Measurements from ENCODE around the gene GNAO1. TPM values are rescaled to one million over a fixed set of nuclear protein-coding genes. Genes with fewer than 3 reads are reported as not detected.
A peak's percentile ranks its signal among the peaks of the same experiment; 100 is the strongest.

Gene GNAO1
- total and polyA plus RNA-seq, 2 of the 13 experiments (the other 11 are each of a cell fraction or from before 2014, with no cell fraction given): not detected

DNA sequence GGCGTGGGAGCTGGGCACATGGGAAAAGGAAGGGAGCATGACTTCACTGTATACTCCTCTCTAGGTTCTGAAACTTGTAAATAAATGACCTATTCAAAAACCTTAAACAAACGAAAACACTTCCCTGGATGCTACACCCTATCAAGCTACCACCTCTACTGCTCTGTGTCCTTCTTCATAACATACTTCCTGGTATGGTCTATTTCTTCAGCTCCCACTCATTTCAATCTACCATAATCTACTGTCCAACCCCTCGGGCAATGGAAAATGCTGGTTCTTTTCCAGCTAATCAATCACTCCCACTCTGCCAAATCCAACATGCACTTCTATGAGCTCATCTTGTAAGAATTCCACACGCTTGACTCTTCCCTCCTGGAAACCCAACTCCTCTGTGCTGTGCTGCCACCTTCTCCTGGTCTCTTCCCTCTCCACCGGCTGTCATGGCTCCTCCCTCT, 191.6 kb downstream of the GNAO1 start (continued):
- no peak for TF ChIP-seq ARNT2 (CRISPR knock-in tag; IDR thresholded peaks at IDR 0.05; ENCODE audit: low read depth)
- TF ChIP-seq, protein P1, sequence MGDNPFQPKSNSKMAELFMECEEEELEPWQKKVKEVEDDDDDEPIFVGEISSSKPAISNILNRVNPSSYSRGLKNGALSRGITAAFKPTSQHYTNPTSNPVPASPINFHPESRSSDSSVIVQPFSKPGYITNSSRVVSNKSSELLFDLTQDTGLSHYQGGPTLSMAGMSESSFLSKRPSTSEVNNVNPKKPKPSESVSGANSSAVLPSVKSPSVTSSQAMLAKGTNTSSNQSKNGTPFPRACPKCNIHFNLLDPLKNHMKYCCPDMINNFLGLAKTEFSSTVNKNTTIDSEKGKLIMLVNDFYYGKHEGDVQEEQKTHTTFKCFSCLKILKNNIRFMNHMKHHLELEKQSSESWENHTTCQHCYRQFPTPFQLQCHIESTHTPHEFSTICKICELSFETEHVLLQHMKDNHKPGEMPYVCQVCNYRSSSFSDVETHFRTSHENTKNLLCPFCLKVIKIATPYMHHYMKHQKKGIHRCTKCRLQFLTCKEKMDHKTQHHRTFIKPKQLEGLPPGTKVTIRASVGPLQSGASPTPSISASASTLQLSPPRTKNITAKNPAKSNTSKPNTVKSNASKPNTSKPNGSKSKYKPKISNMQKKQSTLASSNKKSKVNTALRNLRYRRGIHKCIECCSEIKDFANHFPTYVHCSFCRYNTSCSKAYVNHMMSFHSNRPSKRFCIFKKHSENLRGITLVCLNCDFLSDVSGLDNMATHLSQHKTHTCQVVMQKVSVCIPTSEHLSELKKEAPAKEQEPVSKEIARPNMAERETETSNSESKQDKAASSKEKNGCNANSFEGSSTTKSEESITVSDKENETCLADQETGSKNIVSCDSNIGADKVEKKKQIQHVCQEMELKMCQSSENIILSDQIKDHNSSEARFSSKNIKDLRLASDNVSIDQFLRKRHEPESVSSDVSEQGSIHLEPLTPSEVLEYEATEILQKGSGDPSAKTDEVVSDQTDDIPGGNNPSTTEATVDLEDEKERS (CRISPR knock-in tag; IDR thresholded peaks at IDR 0.05): no peak
- no peak for TF ChIP-seq NR2C2 (CRISPR knock-in tag; IDR thresholded peaks at IDR 0.05; ENCODE audit: borderline replicate concordance)
- TF ChIP-seq, protein P2, sequence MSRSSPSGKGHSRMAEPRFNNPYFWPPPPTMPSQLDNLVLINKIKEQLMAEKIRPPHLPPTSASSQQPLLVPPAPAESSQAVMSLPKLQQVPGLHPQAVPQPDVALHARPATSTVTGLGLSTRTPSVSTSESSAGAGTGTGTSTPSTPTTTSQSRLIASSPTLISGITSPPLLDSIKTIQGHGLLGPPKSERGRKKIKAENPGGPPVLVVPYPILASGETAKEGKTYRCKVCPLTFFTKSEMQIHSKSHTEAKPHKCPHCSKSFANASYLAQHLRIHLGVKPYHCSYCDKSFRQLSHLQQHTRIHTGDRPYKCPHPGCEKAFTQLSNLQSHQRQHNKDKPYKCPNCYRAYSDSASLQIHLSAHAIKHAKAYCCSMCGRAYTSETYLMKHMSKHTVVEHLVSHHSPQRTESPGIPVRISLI (CRISPR knock-in tag; IDR thresholded peaks at IDR 0.05; ENCODE audit: borderline replicate concordance): no peak
- no peak for TF ChIP-seq TBP (CRISPR knock-in tag; IDR thresholded peaks at IDR 0.05)
- peak; percentile 35; the same call in 1 of the 2 replicates for TF ChIP-seq FOSL2 (CRISPR knock-in tag; IDR thresholded peaks at IDR 0.05)
- no peak for TF ChIP-seq ZNF501 (CRISPR knock-in tag; IDR thresholded peaks at IDR 0.05)
- no peak for TF ChIP-seq SP5 (CRISPR knock-in tag; IDR thresholded peaks at IDR 0.05; ENCODE audit: borderline replicate concordance, low read depth)
- no peak for TF ChIP-seq RBM22 (optimal IDR thresholded peaks at IDR 0.05; ENCODE audit: low read length)
- no peak for TF ChIP-seq NFIB (CRISPR knock-in tag; IDR thresholded peaks at IDR 0.05; ENCODE audit: borderline replicate concordance)
- TF ChIP-seq, protein P3, sequence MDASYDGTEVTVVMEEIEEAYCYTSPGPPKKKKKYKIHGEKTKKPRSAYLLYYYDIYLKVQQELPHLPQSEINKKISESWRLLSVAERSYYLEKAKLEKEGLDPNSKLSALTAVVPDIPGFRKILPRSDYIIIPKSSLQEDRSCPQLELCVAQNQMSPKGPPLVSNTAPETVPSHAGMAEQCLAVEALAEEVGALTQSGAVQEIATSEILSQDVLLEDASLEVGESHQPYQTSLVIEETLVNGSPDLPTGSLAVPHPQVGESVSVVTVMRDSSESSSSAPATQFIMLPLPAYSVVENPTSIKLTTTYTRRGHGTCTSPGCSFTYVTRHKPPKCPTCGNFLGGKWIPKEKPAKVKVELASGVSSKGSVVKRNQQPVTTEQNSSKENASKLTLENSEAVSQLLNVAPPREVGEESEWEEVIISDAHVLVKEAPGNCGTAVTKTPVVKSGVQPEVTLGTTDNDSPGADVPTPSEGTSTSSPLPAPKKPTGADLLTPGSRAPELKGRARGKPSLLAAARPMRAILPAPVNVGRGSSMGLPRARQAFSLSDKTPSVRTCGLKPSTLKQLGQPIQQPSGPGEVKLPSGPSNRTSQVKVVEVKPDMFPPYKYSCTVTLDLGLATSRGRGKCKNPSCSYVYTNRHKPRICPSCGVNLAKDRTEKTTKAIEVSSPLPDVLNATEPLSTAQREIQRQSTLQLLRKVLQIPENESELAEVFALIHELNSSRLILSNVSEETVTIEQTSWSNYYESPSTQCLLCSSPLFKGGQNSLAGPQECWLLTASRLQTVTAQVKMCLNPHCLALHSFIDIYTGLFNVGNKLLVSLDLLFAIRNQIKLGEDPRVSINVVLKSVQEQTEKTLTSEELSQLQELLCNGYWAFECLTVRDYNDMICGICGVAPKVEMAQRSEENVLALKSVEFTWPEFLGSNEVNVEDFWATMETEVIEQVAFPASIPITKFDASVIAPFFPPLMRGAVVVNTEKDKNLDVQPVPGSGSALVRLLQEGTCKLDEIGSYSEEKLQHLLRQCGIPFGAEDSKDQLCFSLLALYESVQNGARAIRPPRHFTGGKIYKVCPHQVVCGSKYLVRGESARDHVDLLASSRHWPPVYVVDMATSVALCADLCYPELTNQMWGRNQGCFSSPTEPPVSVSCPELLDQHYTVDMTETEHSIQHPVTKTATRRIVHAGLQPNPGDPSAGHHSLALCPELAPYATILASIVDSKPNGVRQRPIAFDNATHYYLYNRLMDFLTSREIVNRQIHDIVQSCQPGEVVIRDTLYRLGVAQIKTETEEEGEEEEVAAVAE (CRISPR knock-in tag; IDR thresholded peaks at IDR 0.05; ENCODE audit: borderline replicate concordance): no peak
- TF ChIP-seq, protein P4, sequence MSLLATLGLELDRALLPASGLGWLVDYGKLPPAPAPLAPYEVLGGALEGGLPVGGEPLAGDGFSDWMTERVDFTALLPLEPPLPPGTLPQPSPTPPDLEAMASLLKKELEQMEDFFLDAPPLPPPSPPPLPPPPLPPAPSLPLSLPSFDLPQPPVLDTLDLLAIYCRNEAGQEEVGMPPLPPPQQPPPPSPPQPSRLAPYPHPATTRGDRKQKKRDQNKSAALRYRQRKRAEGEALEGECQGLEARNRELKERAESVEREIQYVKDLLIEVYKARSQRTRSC (CRISPR knock-in tag; IDR thresholded peaks at IDR 0.05; ENCODE audit: low read depth): no peak
- TF ChIP-seq ZNF24 (IDR thresholded peaks at IDR 0.05): no peak
- 0 out of 2 replicates have a peak, but pooled peaks have one; percentile 4 for TF ChIP-seq MIER3 (CRISPR knock-in tag; IDR thresholded peaks at IDR 0.05; ENCODE audit: borderline replicate concordance)
- TF ChIP-seq SMARCC2 (IDR thresholded peaks at IDR 0.05): no peak
- no peak for TF ChIP-seq ZNF839 (CRISPR knock-in tag; IDR thresholded peaks at IDR 0.05; ENCODE audit: borderline replicate concordance)
- no peak for TF ChIP-seq FOXA1 (IDR thresholded peaks at IDR 0.05)
- TF ChIP-seq FOXA1 (CRISPR knock-in tag; IDR thresholded peaks at IDR 0.05): no peak

All from HepG2 (cell line).